OCI-LY3 (cell line): Measurements from ENCODE around the gene ZNF728.
"Not testable (repeated sequence)": the region's sequence is repeated elsewhere in the genome, so short reads cannot be mapped to it uniquely, and the experiment has no call there.

Source experiments
- H2AFZ ChIP-seq: fragments of 200-600, 300-600 bp; shearing (Covaris generic); 2 replicates; pipeline ENCODE4 v1.6.0; 2014; ENCODE audit warnings: antibody characterized with exemption, low read depth, low read length
- H3K27ac ChIP-seq: fragments of 200-600, 300-600 bp; sonication (generic); 2 replicates; pipeline ENCODE4 v1.5.1; 2014; ENCODE audit warnings: mild to moderate bottlenecking, low read length, moderate library complexity, mixed read lengths
- H3K27me3 ChIP-seq: fragments of 200-600, 300-600 bp; sonication (generic); 2 replicates; pipeline ENCODE4 v1.6.1; 2014; ENCODE audit warnings: low read depth, low read length, mixed read lengths
- H3K36me3 ChIP-seq: fragments of 200-600, 300-600 bp; sonication (generic); replicated peaks from 2 replicates; pipeline ENCODE3; 2014; ENCODE audit warnings: low read depth, low read length, mixed read lengths
- H3K4me1 ChIP-seq: fragments of 300-600, 200-600 bp; sonication (generic); 2 replicates; pipeline ENCODE4 v1.6.1; 2014; ENCODE audit warnings: low read length, mixed read lengths
- H3K4me2 ChIP-seq: fragments of 200-600, 300-600 bp; sonication (generic); 2 replicates; pipeline ENCODE4 v1.6.1; 2014; ENCODE audit warnings: low read length, mixed read lengths
- H3K4me3 ChIP-seq: fragments of 300-600, 200-600 bp; sonication (generic); 2 replicates; pipeline ENCODE4 v1.5.1; 2014; ENCODE audit warnings: antibody characterized with exemption, mild to moderate bottlenecking, low read length, moderate library complexity
- H3K79me2 ChIP-seq: fragments of 300-600, 200-600 bp; shearing (Covaris generic); 2 replicates; pipeline ENCODE4 v1.6.1; 2014; ENCODE audit warnings: mild to moderate bottlenecking, low read length, mixed read lengths
- H3K9ac ChIP-seq: fragments of 300-600, 200-600 bp; shearing (Covaris generic); 2 replicates; pipeline ENCODE4 v1.6.0; 2014; ENCODE audit warnings: mild to moderate bottlenecking, low read length, moderate library complexity
- H3K9me3 ChIP-seq: fragments of 200-600, 300-600 bp; shearing (Covaris generic); 2 replicates; pipeline ENCODE4 v1.6.1; 2014; ENCODE audit warnings: low read length, mixed read lengths; ENCODE audit not compliant: insufficient read depth
- H4K20me1 ChIP-seq: fragments of 200-600, 300-600 bp; sonication (generic); 2 replicates; pipeline ENCODE4 v1.6.1; 2016; ENCODE audit warnings: low read length, mixed read lengths; ENCODE audit not compliant: insufficient read depth
- CTCF ChIP-seq: fragments of 200-600, 300-600 bp; sonication (generic); IDR thresholded peaks from 2 replicates; pipeline ENCODE4 v1.5.1; 2014; ENCODE audit warnings: antibody characterized with exemption, low read length, low read depth
- EZH2phosphoT487 ChIP-seq: fragments of 200-600 bp; shearing (Covaris generic); IDR thresholded peaks from 2 replicates; pipeline ENCODE4 v1.6.1; 2018; ENCODE audit warnings: antibody characterized with exemption, mixed run types, low read depth

ZNF728 gene

GRCh38 chr19:22945560-22945959, 57.4 kb downstream of the ZNF728 start:
- H3K27me3 ChIP-seq = no peaks in the 10 kb centered on the region
- no peak overlapping the region for H2AFZ ChIP-seq
- no peak overlapping the region for H3K4me3 ChIP-seq
- H3K4me2 ChIP-seq = no peak overlapping the region
- no peak overlapping the region for H3K27ac ChIP-seq
- no peaks in the 10 kb centered on the region for H3K4me1 ChIP-seq
- no peak overlapping the region for H3K9ac ChIP-seq
- no peaks in the 10 kb centered on the region for H3K36me3 ChIP-seq
- TF ChIP-seq EZH2phosphoT487 (no peak), CTCF (no peak)
- no peaks in the 10 kb centered on the region for H3K79me2 ChIP-seq
- peaks cover 27% of the 10 kb centered on the region for H3K9me3 ChIP-seq
- H4K20me1 ChIP-seq = no peaks in the 10 kb centered on the region

GRCh38 chr19:22935151-22935550, 67.8 kb downstream of the ZNF728 start:
- no peaks in the 10 kb centered on the region for H3K27me3 ChIP-seq
- H3K79me2 ChIP-seq = no peaks in the 10 kb centered on the region
- no peak overlapping the region for H3K9ac ChIP-seq
- TF ChIP-seq CTCF (no peak), EZH2phosphoT487 (no peak)
- no peak overlapping the region for H3K4me2 ChIP-seq
- H3K4me1 ChIP-seq = no peaks in the 10 kb centered on the region
- H3K36me3 ChIP-seq = no peaks in the 10 kb centered on the region
- H3K9me3 ChIP-seq = no peaks in the 10 kb centered on the region; the same call in none of the 2 replicates
- no peak overlapping the region for H3K27ac ChIP-seq
- no peaks in the 10 kb centered on the region for H4K20me1 ChIP-seq
- H2AFZ ChIP-seq = no peak overlapping the region
- H3K4me3 ChIP-seq = no peak overlapping the region

GRCh38 chr19:22927576-22927975, 75.4 kb downstream of the ZNF728 start:
- H4K20me1 ChIP-seq, H3K36me3 ChIP-seq, H3K9me3 ChIP-seq, H3K4me1 ChIP-seq, H2AFZ ChIP-seq, H3K4me3 ChIP-seq, H3K79me2 ChIP-seq, H3K27me3 ChIP-seq, H3K4me2 ChIP-seq, H3K9ac ChIP-seq, H3K27ac ChIP-seq: not testable (repeated sequence)

- H3K9ac ChIP-seq, H3K36me3 ChIP-seq, H3K4me2 ChIP-seq, H3K27ac ChIP-seq, H2AFZ ChIP-seq, H3K27me3 ChIP-seq, H3K4me1 ChIP-seq, H3K79me2 ChIP-seq, H3K4me3 ChIP-seq, H4K20me1 ChIP-seq: not testable (repeated sequence)
- H3K9me3 ChIP-seq = peaks cover 11% of the 10 kb centered on the region; the same call in 1 of the 2 replicates
Measured at GRCh38 chr19:22925181-22925580, 77.8 kb downstream of the ZNF728 start.
